Fibroblast of pulmonary artery (primary cell): Measurements from ENCODE around the gene CABLES1.
A peak's percentile ranks its signal among the peaks of the same experiment; 100 is the strongest.

Experiments used
- DNase-seq: peaks from one replicate; pipeline ENCODE4 v3.0.0-alpha.2; 2010; ENCODE audit warnings: low read depth
- H3K4me3 ChIP-seq: replicated peaks from 2 replicates; pipeline ENCODE4 v1.5.1; 2011; ENCODE audit warnings: low read depth, mild to moderate bottlenecking, control low read depth, low read length, moderate library complexity
- CTCF ChIP-seq: IDR thresholded peaks from 2 replicates; pipeline ENCODE4 v1.5.1; 2011; ENCODE audit warnings: mild to moderate bottlenecking, control low read depth, low read length, inconsistent platforms; ENCODE audit errors: missing control alignments

The CABLES1 gene

GRCh38 chr18:23229472-23229871 is 94.2 kb downstream of the CABLES1 start:
- peak; percentile 72 for DNase-seq
- TF ChIP-seq CTCF: no peak

GRCh38 chr18:23230686-23231085 is 95.4 kb downstream of the CABLES1 start:
- TF ChIP-seq CTCF: no peak
- H3K4me3 ChIP-seq: no peak overlapping the region
- no peak for DNase-seq

More at GRCh38 chr18:23229472-23229871, 94.2 kb downstream of the CABLES1 start:
- H3K4me3 ChIP-seq: no peak overlapping the region

- no peak for TF ChIP-seq CTCF
- DNase-seq: peak; percentile 99
- H3K4me3 ChIP-seq: no peak overlapping the region
Measured at GRCh38 chr18:23231340-23232021, 96.2 kb downstream of the CABLES1 start.

- TF ChIP-seq CTCF: no peak
- no peak overlapping the region for H3K4me3 ChIP-seq
Measured at GRCh38 chr18:23232331-23232730, 97.0 kb downstream of the CABLES1 start.

GRCh38 chr18:23234619-23235018 is 99.3 kb downstream of the CABLES1 start:
- no peak overlapping the region for H3K4me3 ChIP-seq
- no peak for DNase-seq
- no peak for TF ChIP-seq CTCF

More at GRCh38 chr18:23232331-23232730, 97.0 kb downstream of the CABLES1 start:
- DNase-seq: no peak

GRCh38 chr18:23235336-23235735 is 100.1 kb downstream of the CABLES1 start:
- no peak for DNase-seq
- TF ChIP-seq CTCF: no peak

GRCh38 chr18:23235860-23236259 is 100.6 kb downstream of the CABLES1 start:
- no peak for DNase-seq
- H3K4me3 ChIP-seq: no peak overlapping the region
- no peak for TF ChIP-seq CTCF

More at GRCh38 chr18:23235336-23235735, 100.1 kb downstream of the CABLES1 start:
- H3K4me3 ChIP-seq: no peak overlapping the region
